Stomach (tissue), 9 donors: ENCODE results near the gene EPB41L2. TPM values are rescaled to one million over a fixed set of nuclear protein-coding genes. Genes with fewer than 3 reads are reported as not detected.

Experiments used
- DNase-seq, 2 donors: peaks; one replicate each; pipeline versions ENCODE4 v3.0.0 to v3.0.0-alpha.2; 2013 to 2019
- H3K27ac ChIP-seq, 5 donors: fragments of 200-600 bp in 4 of 5; sonication (generic) in 4 of 5; one replicate each; pipeline ENCODE4 v1.5.1; 2013 to 2019; ENCODE audit warnings: mild to moderate bottlenecking in 1 of 5, moderate library complexity in 1 of 5
- H3K27me3 ChIP-seq, 3 donors: fragments of 200-600 bp; sonication (generic); one replicate each; pipeline ENCODE4 v1.5.1; 2017 to 2019; ENCODE audit warnings: mixed run types in 1 of 3
- H3K36me3 ChIP-seq, 4 donors: fragments of 200-600 bp; sonication (generic); 1 replicate in 3 of 4; 2 replicates in 1 of 4; pipeline ENCODE4 v1.5.1; 2016 to 2019
- H3K4me1 ChIP-seq, 4 donors: fragments of 200-600 bp; sonication (generic); one replicate each; pipeline ENCODE4 v1.5.1; 2016 to 2019
- H3K4me3 ChIP-seq, 4 donors: fragments of 200-600 bp; sonication (generic) in 3 of 4; one replicate each; pipeline ENCODE4 v1.5.1; 2016 to 2019; ENCODE audit warnings: mild to moderate bottlenecking in 1 of 4
- H3K9me3 ChIP-seq, 4 donors: fragments of 200-600 bp; sonication (generic); one replicate each; pipeline ENCODE4 v1.5.1; 2016 to 2019
- EP300 ChIP-seq: sonication (generic); formaldehyde crosslinking; IDR thresholded peaks from one replicate; pipeline ENCODE4 v1.6.1; 2017; ENCODE audit warnings: antibody characterized with exemption
- POLR2A ChIP-seq, 4 donors: fragments of 450-650 bp; IDR thresholded peaks; one replicate each; pipeline ENCODE4 v1.6.1; 2016; ENCODE audit warnings: antibody characterized with exemption in 4 of 4, control low read depth in 2 of 4, mild to moderate bottlenecking in 1 of 4, moderate library complexity in 1 of 4
- POLR2AphosphoS5 ChIP-seq, 3 donors: sonication (generic); formaldehyde crosslinking; IDR thresholded peaks; one replicate each; pipeline ENCODE4 v1.6.1; 2016; ENCODE audit warnings: antibody characterized with exemption in 3 of 3
- WGBS, 5 donors: extraction: QIAGEN DNeasy Blood & Tissue Kit in 3 of 5; methylation state at CpG; one replicate each; pipeline versions ENCODE4 v1.1.5 to v1.1.7; 2013 to 2018; 5-methylcytosine and 5-hydroxymethylcytosine counted together
- intact Hi-C: fragments of 100-400 bp; cut with DNase I; formaldehyde crosslinking; loops from one replicate; pipeline ENCODE4 v1.15.1; 2023; ENCODE audit warnings: low total_unique reads
- polyA plus RNA-seq, 3 donors: library from polyadenylated mRNA; stranded (reverse); fragments of 200-250 nt; gene quantifications; one replicate each; pipeline ENCODE4 v1.2.3, GENCODE V29; 2013
- total RNA-seq, 5 donors: library from RNA; depleted of rRNA; stranded (reverse); fragments of >200 nt; gene quantifications; one replicate each; pipeline versions ENCODE4 v1.1.0 to v1.2.3, GENCODE V29; 2014 to 2016
- TF ChIP-seq, protein P1 (sequence below), 7 experiments: fragments of 450-650 bp in 4 of 7; fragments of 200-600 bp in 3 of 7; sonication (generic) in 3 of 7; IDR thresholded peaks; one replicate each; pipeline ENCODE4 v1.5.1; 2016 to 2019; ENCODE audit warnings: antibody characterized with exemption in 7 of 7, control low read depth in 2 of 7, mild to moderate bottlenecking in 1 of 7
- donor health status: healthy with polysubstance abuse.
- donor health status: Bipolar disorder and iron deficiency.
- donor health status: healthy.

Gene EPB41L2
- total and polyA plus RNA-seq, 8 donors: 12.5 to 238 (median 30.2) TPM

DNA sequence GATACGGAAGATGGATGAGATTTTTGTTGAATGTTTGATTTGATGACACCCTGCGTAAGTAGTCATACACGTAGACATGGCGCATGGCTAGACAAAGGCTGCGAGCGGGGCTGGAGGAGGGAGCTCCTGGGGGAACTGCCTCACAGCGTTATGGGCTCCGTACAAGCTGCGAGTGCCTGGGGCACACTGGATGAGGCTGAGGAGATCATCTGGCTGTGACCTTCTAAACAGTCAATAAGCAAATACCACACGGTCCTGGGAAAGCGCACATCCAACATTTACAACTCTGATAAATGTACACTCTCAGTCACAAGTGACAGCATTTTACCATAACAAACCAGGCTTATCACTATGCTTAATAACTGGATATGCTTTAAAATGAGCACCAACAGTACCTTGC is 198.7 kb downstream of the EPB41L2 start:
- WGBS, 5 donors: 90 to 95% (median 93%) methylated on average over 11 of the region's 11 CpGs
- intact Hi-C loops: no loop called here
- H3K4me1 ChIP-seq: no peaks in the 10 kb centered on the region

DNA sequence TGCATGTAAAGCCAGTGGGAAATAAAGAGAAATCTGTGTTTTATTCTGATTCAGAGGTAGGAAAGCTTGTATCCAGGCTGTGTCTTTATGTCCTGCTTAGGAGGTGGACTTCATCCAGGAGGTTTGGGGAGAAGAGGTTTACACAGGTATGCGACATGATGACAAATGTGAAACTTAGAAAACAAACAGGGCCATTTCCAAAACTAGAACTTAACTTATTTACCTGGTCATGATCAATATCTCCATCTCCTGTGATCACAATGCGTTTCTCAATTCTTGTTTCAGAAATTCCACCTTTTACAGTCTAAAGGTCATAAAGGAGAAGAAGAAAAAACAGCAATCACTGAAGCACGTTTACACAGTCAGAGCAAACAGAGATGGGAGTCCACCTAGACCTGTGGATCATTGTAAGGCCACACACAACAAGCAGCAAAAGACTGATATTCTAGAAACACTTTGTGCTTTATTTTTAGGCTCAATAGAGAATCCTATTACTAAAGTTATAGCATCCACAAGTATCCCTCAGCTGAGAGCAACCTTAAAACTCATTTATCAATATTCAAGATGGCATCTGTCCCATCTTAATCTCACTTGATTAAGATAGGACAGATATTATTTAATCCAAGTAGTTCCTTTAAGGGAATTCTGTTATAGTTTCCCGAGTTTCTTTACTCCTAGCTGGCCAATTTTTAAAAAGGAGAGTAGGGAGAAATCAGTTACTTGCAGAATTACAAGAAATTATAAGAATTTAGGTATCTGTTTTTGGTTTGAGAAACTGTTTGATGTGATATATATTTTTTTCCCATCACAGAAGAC is 199.4 kb downstream of the EPB41L2 start:
- Histone ChIP-seq H3K9me3 (no peaks in the 10 kb centered on the region), H3K27ac (no peak overlapping the region), H3K36me3 (peaks cover 5 to 55% (median 43%) of the 10 kb centered on the region in 4 donors), H3K4me3 (no peak overlapping the region), H3K27me3 (no peaks in the 10 kb centered on the region), H3K4me1 (no peaks in the 10 kb centered on the region)
- no peak for DNase-seq
- intact Hi-C loops: no loop called here
- TF ChIP-seq POLR2A (IDR thresholded peaks at IDR 0.05) (no peak), EP300 (no peak), POLR2AphosphoS5 (IDR thresholded peaks at IDR 0.05) (no peak)
- TF ChIP-seq, protein P1, sequence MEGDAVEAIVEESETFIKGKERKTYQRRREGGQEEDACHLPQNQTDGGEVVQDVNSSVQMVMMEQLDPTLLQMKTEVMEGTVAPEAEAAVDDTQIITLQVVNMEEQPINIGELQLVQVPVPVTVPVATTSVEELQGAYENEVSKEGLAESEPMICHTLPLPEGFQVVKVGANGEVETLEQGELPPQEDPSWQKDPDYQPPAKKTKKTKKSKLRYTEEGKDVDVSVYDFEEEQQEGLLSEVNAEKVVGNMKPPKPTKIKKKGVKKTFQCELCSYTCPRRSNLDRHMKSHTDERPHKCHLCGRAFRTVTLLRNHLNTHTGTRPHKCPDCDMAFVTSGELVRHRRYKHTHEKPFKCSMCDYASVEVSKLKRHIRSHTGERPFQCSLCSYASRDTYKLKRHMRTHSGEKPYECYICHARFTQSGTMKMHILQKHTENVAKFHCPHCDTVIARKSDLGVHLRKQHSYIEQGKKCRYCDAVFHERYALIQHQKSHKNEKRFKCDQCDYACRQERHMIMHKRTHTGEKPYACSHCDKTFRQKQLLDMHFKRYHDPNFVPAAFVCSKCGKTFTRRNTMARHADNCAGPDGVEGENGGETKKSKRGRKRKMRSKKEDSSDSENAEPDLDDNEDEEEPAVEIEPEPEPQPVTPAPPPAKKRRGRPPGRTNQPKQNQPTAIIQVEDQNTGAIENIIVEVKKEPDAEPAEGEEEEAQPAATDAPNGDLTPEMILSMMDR (IDR thresholded peaks at IDR 0.05): no peak
- WGBS, 5 donors: 65 to 75% (median 71%) methylated on average over 4 of the region's 4 CpGs

More for the DNA sequence above, 198.7 kb downstream of the EPB41L2 start:
- Histone ChIP-seq H3K36me3 (peaks cover 5 to 58% (median 47%) of the 10 kb centered on the region in 4 donors), H3K4me3 (no peak overlapping the region), H3K9me3 (no peaks in the 10 kb centered on the region), H3K27me3 (no peaks in the 10 kb centered on the region), H3K27ac (no peak overlapping the region)
- TF ChIP-seq POLR2A (IDR thresholded peaks at IDR 0.05): no peak
- no peak for TF ChIP-seq POLR2AphosphoS5 (IDR thresholded peaks at IDR 0.05)
- TF ChIP-seq, protein P1 (IDR thresholded peaks at IDR 0.05): no peak
- TF ChIP-seq EP300: no peak
- DNase-seq: no peak

GRCh38 chr6:130862370-130862769 is 200.7 kb downstream of the EPB41L2 start:
- H3K9me3 ChIP-seq: no peaks in the 10 kb centered on the region
- WGBS, 5 donors: 71 to 96% (median 90%) methylated on average over 2 of the region's 2 CpGs
- DNase-seq: no peak
- peaks cover 5 to 58% (median 49%) of the 10 kb centered on the region in 4 donors for H3K36me3 ChIP-seq
- no peak overlapping the region for H3K4me3 ChIP-seq
- TF ChIP-seq POLR2A (IDR thresholded peaks at IDR 0.05): no peak
- no peak for TF ChIP-seq POLR2AphosphoS5 (IDR thresholded peaks at IDR 0.05)
- TF ChIP-seq, protein P1 (IDR thresholded peaks at IDR 0.05): no peak
- no peak for TF ChIP-seq EP300
- H3K27me3 ChIP-seq: no peaks in the 10 kb centered on the region
- intact Hi-C loops: no loop called here
- H3K4me1 ChIP-seq: no peaks in the 10 kb centered on the region
- H3K27ac ChIP-seq: no peak overlapping the region

DNA sequence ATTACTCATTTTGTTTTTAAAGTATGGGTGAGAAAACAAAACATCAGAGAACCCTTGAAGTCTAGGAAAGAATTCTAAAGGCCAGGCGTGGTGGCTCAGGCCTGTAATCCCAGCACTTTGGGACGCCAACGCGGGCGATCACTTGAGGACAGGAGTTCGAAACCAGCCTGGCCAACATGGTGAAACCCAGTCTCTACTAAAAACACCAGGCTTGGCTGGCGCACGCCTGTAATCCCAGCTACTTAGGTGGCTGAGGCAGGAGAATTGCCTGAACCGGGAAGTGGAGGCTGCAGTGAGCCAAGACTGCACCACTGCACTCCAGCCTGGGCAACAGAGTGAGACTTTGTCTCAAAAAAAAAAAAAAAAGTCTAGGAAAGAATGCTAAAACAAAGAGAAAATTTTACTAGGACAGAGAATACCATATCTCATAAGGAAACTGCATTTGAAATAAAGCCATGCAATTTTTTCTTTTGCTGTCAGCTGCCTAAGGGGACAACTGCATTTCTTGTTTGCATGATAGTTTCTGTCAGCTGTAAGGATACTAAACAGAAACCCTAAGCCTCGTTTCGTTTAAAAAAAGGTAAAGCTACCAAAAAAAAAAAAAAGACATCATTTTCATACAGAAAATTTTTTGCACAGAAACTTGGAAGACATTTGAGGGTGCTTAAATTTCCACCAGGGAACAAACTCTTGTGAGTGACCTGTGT is 203.7 kb downstream of the EPB41L2 start:
- intact Hi-C loops: no loop called here

More for the DNA sequence above, 203.7 kb downstream of the EPB41L2 start:
- Histone ChIP-seq H3K27ac (no peak overlapping the region), H3K36me3 (peaks cover 0 to 39% (median 25%) of the 10 kb centered on the region in 4 donors), H3K4me1 (no peaks in the 10 kb centered on the region), H3K27me3 (no peaks in the 10 kb centered on the region), H3K4me3 (no peak overlapping the region), H3K9me3 (no peaks in the 10 kb centered on the region)
- WGBS, 5 donors: 91 to 97% (median 95%) methylated on average over 11 of the region's 11 CpGs
- no peak for DNase-seq
- TF ChIP-seq, protein P1 (IDR thresholded peaks at IDR 0.05): no peak
- TF ChIP-seq EP300: no peak
- no peak for TF ChIP-seq POLR2A (IDR thresholded peaks at IDR 0.05)
- TF ChIP-seq POLR2AphosphoS5 (IDR thresholded peaks at IDR 0.05): no peak
